GM19193 (cell line): Measurements from ENCODE around the gene CACNA1I.

Experiments used
- POLR2A ChIP-seq: IDR thresholded peaks from 4 replicates; pipeline ENCODE4 v1.6.1; 2011; ENCODE audit not compliant: insufficient read depth, insufficient read length; ENCODE audit errors: extremely low read depth

CACNA1I gene

DNA sequence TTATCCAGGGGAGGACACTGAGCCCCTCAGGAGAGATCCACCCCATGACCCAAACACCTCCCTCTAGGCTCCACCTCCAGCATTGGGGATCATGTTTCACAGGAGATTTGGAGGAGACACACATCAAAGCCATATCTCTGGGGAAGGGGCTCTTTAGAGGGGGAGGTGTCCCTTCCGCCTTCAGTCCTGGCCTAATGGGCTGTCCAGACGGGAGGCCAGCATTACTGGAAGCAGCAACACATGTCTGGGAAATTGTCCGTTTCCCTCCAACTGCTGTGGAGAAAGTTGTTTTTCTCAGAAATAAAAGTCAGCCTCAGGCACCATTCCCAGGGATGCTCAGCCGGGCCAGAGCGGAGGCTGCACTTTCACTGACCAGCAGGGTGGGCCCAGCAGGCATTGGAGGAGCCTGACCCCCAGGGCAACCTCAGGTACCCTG lies 9.5 kb downstream of the CACNA1I start:
- no peak for TF ChIP-seq POLR2A

DNA sequence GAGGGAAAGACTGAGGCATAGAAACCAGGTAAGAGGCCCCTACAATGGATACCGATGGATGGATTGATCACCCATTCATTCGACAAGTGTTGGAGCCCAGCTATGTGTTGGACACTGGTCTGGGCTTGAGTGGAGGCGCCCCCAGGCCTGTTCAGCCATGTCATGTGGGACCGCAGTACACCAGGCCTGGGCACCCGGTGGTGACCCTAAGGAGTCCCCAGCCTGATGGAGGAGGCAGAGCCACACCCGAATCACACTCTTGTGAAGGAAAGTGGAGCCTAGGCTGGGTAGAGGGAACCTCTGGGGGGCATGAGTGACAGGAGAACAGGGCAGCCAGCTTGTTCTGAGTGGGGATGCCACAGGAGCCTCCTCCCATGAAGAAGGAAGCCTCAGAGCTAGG lies 10.2 kb downstream of the CACNA1I start:
- no peak for TF ChIP-seq POLR2A

DNA sequence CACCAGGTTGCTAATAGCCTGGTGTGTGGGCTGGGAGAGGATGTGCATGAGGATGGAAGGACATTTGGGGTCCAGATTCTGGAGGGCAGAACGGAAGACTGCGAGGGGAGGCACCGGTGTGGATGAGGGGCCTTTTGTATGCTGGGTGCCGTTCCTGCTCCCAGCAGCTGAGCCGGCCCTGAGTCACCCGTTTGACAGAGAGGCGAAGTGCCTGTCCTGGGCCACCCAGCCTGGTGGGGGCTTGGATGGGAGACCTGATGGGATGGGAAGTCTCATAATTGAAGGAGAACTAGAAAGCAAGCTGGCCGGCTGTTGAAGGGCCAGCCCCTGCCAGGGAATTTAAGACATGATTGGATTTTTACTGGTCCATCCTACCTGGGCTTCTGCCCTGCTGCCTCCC lies 10.8 kb downstream of the CACNA1I start:
- no peak for TF ChIP-seq POLR2A

DNA sequence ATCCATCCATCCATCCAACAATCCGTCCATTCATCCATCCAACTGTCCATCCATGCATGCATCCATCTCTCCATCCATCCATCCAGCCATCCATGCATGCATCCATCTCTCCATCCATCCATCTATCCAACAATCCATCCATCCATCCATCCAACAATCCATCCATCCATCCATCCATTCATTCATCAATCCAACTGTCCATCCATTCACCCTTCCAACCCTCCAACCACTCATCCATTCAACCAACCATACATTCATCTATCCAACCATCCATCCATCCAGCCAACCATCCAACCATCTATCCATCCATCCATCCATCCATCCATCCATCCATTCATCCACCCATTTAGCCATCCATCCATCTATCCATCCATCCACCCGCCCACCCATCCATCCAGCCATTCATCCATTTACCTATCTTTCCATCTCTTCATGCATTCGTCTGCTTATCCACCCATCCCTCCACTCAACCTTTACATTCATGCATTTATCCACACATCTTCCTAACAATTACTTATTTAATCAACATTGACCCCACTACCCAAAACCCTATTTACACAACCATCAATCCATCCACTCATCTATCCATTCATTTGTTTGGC lies 12.6 kb downstream of the CACNA1I start:
- TF ChIP-seq POLR2A: no peak

DNA sequence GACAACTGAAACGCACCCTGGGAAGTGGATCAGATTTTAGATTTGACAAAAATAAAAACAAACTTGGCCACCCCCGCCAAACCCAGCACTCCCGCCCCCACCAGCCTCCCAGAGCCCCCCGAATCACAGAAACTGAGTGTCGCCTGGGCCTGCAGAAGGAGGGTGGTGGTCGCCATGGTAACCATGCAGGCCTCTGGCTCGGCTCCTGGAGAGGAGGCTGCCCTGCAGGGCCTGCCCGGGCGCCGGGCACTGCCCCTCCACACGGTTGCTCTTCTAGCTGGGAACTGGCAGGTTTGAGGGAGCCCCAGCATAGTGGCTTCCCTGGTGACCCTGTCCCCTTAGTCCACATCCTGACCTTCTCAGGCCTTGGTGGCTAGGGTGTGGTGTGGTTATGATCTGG lies 19.3 kb downstream of the CACNA1I start:
- no peak for TF ChIP-seq POLR2A

DNA sequence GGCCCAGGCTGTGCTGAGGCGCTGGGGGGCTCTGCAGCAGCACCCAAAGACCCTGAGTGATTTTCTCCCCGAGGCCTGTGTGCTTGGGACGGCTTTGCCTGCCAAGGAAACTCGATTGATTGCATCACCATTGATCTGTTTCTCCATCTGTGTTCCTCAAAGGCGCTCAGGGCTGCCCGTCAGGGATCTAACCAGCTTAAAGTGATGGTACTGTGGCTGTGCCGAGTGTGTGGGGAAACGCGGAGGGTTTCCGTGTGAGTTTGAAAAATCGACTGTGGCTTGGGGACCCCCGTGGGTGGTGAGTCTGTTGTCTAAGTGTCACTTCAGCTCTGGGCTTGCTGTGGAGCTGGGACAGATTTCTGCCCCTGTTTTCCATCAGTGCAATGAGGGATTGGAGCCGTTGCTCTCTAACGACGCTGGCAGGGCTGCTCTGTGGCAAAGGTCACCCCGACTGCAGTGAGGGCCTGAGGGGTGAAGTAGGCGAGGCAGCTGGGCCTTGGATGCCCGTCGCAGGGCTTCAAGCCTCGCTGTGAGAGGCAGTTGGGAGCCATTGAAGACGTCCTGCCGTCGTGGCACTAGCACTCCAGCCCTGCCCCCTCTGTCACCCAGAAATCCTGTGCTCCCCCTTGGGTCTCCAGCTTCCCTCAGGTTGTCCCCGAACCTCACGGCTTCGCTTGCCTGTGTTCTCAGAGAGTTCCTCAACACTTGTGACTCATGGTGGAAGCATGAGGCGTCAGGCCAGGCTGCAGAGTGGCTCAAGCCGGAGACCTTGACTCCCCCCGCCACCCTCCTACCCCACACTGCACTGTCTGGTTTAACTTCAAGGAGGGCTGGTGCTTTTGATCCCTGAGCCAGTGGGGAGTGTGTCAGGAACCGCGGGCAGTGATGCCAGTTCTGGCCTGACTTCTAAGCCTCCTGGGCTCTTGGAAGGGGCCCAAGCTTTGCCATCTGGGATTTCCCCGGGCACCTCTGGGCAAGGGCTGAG lies 21.8 kb downstream of the CACNA1I start:
- no peak for TF ChIP-seq POLR2A

DNA sequence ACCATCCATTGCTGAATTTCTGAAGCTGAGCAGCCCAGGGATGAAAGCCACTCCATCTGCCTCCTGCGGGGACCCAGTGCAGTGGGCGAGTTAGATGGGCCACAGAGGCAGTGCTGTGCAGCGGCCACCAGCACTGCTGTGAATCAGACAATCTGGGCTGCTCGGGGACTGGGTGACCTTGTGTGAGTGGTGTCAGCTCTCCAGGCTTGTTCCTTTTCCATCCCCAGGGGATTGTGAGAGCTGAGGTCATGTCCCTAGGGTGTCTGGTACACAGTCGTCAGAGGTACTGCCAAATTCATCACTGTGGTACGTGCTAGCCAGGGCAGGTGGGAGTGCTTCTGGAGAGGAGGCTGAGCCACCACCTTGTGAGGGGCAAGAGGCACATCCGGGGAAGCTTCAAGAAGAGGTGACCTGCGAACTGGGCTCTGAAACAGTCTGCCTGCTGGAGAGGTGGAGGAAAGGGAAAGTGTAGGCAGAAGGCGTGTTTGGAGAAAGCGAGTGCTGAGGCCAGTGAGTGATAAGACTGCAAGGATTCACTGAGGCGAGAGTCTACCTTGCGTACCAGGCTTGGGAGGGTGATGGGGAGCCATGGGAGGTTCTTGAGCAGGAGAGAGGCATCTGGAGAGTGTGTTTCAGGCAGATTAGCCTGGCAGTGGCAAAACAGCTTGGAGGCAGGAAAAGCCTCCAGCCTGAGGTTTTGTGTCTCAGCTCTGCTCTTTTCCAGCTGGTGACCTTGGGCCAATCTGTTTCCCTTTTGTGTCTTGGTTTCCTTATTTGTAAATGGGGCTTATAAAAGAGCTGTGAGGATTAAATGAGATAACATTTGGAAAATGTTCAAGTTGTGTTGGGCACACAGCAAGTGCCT lies 22.7 kb downstream of the CACNA1I start:
- no peak for TF ChIP-seq POLR2A

DNA sequence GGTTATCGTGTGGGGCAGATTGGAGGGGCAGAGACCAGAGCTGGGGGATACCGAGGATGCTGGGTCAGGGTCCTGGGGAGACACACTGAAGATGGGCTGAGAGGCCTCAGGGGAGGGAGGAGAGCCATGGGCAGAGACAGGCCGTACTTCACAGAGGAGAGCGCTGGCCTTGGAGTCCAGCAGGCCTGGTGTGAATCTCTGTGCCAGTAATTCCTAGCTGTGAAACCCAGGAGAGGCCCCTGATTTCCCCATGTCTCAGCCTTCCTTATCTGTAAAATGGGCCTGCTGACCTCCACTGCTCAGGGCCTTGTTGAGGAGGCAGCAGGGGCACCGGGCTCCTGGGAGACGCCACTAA lies 23.4 kb downstream of the CACNA1I start:
- no peak for TF ChIP-seq POLR2A

DNA sequence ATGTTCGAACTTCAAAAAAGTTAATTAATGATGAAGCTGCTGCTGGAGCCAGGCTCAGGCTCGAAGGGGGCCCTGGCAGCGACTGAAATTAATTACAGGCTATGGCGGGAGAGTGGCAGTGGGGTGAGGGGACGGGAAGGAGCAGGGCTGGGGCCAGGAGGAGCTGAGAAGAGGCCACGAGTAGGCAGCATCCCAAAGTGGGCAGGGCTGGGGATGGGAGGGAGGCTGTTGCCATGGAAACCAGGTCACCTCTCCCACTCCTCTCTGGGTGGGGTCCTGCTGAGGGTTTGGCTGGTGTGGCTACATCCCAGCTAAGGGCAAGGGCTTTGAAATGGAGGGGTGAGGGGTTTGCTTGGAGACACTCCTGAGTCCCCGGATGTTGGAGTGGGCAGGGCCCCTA lies 23.9 kb downstream of the CACNA1I start:
- TF ChIP-seq POLR2A: no peak

DNA sequence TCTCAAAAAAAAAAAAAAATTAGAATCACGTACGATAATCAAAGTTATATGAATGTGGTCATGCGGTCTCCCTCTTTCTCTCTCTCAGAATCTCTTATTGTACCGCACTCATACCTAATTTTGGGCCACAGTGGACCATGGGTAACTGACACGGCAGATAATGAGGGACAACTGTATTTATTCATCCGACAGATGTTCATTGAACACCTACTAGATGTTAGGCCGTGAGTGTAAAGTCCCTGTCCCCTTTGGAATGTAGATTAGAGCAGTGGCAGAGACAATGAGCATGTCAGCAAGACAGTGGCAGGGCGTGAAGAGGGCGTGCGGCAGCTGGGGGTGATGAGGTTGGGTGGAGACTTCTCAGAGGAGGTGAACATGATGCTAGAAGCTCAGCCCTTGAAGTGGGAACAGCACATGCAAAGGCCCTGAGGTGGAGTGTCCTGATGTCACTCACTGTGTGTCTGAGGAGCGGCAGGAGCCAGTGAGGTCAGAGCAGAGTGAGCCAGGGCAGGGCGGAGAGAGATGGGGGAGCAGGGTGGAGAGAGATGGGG lies 25.1 kb downstream of the CACNA1I start:
- TF ChIP-seq POLR2A: no peak

DNA sequence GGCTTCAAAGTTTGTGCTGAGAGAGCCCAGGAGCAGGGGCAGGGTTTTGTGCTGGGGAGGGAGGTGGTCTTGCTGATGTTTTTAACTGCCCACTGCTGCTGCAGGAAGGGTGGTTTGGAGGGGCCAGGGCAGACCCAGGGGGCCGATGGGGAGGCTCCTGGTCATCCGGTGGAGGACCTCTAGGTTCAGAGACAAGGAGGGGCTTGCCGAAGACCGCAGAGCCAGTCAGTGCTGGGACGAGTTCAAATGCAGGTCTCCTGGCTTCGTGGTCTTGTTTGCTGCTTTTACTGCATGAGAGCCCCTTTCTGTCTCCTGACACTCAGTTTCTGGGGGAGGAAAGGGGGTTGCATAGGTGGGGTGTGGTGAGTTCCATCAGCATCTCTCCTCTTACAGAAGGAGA lies 26.0 kb downstream of the CACNA1I start:
- no peak for TF ChIP-seq POLR2A

DNA sequence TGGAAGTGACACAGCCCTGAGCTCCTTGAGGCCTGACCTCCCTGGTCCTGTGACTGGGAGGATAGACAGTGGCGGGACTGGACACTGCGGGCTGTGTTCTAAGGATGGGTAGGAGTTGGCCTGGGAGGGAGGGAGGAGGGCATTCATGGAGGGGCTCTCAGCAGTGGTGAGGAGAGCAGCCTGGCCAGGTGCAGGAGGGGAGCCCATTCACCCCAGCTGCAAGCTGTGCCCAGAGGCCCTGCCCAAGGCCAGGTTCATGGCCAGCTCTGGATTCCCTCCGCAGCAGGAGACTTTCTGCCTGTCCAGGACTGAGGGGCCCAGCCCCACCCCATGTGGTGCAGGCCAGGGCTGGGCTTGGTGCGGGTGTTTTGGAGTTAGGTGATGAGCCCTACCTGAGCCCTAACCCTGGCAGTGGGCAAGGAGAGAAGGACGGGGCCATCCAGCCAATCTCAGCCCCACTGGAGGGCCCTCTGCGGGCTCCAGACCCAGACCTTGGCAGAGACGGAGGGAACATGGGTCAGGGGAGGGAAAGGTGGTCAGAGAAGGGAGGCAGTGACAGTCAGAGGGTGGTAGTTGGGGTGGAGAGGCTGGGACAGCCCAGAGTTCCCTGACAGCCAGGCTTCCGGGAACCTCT lies 26.8 kb downstream of the CACNA1I start:
- no peak for TF ChIP-seq POLR2A

DNA sequence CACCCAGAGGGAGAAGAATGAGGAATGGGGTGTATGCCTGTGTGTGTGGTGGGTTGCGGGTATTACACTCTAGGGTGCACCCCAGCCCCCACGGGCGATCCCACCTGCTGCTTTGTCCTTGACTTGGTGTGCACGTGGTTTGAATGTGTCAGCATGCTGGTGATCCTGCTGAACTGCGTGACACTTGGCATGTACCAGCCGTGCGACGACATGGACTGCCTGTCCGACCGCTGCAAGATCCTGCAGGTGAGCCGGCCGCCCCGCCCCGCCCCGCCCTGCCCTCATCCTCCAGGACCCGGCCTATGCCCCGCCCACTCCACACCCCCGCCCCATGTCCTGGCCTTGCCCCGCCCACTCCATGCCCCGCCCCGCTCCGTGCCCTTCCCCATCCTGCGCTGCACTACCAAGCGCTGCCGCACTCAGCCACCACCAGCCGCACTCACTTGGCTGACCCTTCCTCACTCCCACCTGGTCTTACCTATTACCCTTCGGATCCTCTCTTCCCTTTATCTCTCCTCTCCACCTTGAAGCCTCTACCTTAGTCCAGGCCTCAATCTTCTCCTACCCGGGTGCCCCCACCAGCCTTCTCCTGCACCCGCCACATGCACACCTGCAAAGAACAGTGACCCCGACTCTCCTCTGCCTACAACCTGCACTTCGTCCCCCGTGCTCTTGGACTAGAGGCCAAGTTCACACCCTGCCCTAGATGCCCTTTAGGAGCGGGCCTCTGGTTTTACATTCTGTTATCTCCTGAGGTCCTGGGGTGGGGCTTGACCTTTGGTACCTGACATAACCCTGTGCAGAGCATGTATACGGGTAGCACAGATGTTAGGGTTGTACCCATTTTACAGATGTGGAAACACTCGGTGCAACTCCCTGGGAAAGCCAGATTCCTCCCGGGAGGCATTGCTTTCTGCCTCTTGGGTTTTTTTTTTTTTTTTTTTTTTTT lies 27.7 kb downstream of the CACNA1I start:
- TF ChIP-seq POLR2A: no peak
